ENCODE results near the gene TFCP2.

The TFCP2 gene

GRCh38 chr12:51196547-51196946, 23.6 kb upstream of the TFCP2 start:
- no peak for DNase-seq

GRCh38 chr12:51195841-51196240, 22.9 kb upstream of the TFCP2 start:
- DNase-seq: no peak

- DNase-seq: no peak
These were observed 19.3 kb upstream of the TFCP2 start for GRCh38 chr12:51192284-51192671.

- DNase-seq: no peak
These were observed 18.8 kb upstream of the TFCP2 start for GRCh38 chr12:51191516-51192283.

- no peak for DNase-seq
These were observed 17.9 kb upstream of the TFCP2 start for GRCh38 chr12:51190820-51191219.

- no peak for DNase-seq
These were observed 16.9 kb upstream of the TFCP2 start for GRCh38 chr12:51189790-51190355.

GRCh38 chr12:51188359-51189051, 15.6 kb upstream of the TFCP2 start:
- no peak for DNase-seq

GRCh38 chr12:51187370-51187987, 14.5 kb upstream of the TFCP2 start:
- no peak for DNase-seq

GRCh38 chr12:51186465-51187085, 13.6 kb upstream of the TFCP2 start:
- no peak for DNase-seq

GRCh38 chr12:51185171-51185717, 12.3 kb upstream of the TFCP2 start:
- DNase-seq: no peak

GRCh38 chr12:51183816-51184215, 10.9 kb upstream of the TFCP2 start:
- no peak for DNase-seq

- DNase-seq: no peak
These were observed 10.4 kb upstream of the TFCP2 start for GRCh38 chr12:51183349-51183748.

GRCh38 chr12:51181558-51181957, 8.6 kb upstream of the TFCP2 start:
- no peak for DNase-seq

GRCh38 chr12:51177897-51178296, 5.0 kb upstream of the TFCP2 start:
- DNase-seq: no peak

- DNase-seq: no peak
These were observed 1.6 kb upstream of the TFCP2 start for GRCh38 chr12:51174501-51174900.

GRCh38 chr12:51171884-51172514, 936 bp downstream of the TFCP2 start:
- no peak for DNase-seq

- DNase-seq: no peak
These were observed 9.1 kb downstream of the TFCP2 start for GRCh38 chr12:51163795-51164194.

- no peak for DNase-seq
These were observed 10.7 kb downstream of the TFCP2 start for GRCh38 chr12:51162217-51162616.

- no peak for DNase-seq
These were observed 12.0 kb downstream of the TFCP2 start for GRCh38 chr12:51160814-51161459.

GRCh38 chr12:51156245-51156765, 16.6 kb downstream of the TFCP2 start:
- no peak for DNase-seq

- DNase-seq: no peak
These were observed 20.0 kb downstream of the TFCP2 start for GRCh38 chr12:51152953-51153352.

- DNase-seq: no peak
These were observed 22.2 kb downstream of the TFCP2 start for GRCh38 chr12:51150777-51151176.

Data from activated CD4-positive, alpha-beta T cell treated with anti-CD3 and anti-CD28 coated beads for 1 hour (primary cell).